ENCODE results near the gene PHOSPHO1. TPM values are rescaled to one million over a fixed set of nuclear protein-coding genes. Genes with fewer than 3 reads are reported as not detected.

Gene PHOSPHO1
- total and polyA plus RNA-seq, 2 of the 13 experiments (the other 11 are each of a cell fraction or from before 2014, with no cell fraction given) = not detected

DNA sequence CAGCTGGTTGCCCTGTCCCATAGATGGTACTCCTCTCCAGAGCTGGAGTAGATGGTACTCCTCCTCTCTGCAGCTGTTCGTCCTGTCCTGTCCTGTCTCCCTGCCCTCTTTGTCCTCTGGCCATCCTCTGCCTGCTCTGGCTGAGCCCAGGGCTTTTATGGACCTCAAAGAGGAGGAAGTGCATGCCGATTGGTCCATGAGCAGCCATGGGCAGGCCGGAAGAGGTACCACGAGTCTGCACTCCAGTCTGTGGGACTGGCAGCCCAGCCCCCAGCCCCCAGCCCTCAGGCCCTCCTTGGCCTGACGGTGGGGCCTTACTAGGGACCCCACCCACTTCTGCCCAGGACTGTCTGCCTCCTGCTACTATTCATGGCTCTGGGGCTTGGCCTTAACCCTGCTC, 47.2 kb downstream of the PHOSPHO1 start (continued):
- no peak for TF ChIP-seq HMGXB3 (CRISPR knock-in tag; IDR thresholded peaks at IDR 0.05; ENCODE audit: borderline replicate concordance)
- TF ChIP-seq ZNF275 (CRISPR knock-in tag; IDR thresholded peaks at IDR 0.05; ENCODE audit: borderline replicate concordance) = no peak
- TF ChIP-seq ZNF737 (CRISPR knock-in tag; IDR thresholded peaks at IDR 0.05; ENCODE audit: borderline replicate concordance) = no peak
- no peak for TF ChIP-seq KLF16 (CRISPR knock-in tag; IDR thresholded peaks at IDR 0.05)
- no peak for TF ChIP-seq FOXA3 (CRISPR knock-in tag; IDR thresholded peaks at IDR 0.05)
- TF ChIP-seq, protein P1, sequence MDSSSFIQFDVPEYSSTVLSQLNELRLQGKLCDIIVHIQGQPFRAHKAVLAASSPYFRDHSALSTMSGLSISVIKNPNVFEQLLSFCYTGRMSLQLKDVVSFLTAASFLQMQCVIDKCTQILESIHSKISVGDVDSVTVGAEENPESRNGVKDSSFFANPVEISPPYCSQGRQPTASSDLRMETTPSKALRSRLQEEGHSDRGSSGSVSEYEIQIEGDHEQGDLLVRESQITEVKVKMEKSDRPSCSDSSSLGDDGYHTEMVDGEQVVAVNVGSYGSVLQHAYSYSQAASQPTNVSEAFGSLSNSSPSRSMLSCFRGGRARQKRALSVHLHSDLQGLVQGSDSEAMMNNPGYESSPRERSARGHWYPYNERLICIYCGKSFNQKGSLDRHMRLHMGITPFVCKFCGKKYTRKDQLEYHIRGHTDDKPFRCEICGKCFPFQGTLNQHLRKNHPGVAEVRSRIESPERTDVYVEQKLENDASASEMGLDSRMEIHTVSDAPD (CRISPR knock-in tag; IDR thresholded peaks at IDR 0.05) = no peak
- TF ChIP-seq ZFP82 (CRISPR knock-in tag; IDR thresholded peaks at IDR 0.05; ENCODE audit: borderline replicate concordance) = no peak
- no peak for TF ChIP-seq ZFYVE20 (CRISPR knock-in tag; IDR thresholded peaks at IDR 0.05; ENCODE audit: borderline replicate concordance, low read depth)
- TF ChIP-seq ZNF562 (CRISPR knock-in tag; IDR thresholded peaks at IDR 0.05; ENCODE audit: borderline replicate concordance) = no peak
- TF ChIP-seq, protein P2, sequence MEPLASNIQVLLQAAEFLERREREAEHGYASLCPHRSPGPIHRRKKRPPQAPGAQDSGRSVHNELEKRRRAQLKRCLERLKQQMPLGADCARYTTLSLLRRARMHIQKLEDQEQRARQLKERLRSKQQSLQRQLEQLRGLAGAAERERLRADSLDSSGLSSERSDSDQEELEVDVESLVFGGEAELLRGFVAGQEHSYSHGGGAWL (CRISPR knock-in tag; IDR thresholded peaks at IDR 0.05) = no peak
- TF ChIP-seq ZNF891 (CRISPR knock-in tag; IDR thresholded peaks at IDR 0.05) = 0 out of 2 replicates have a peak, but pooled peaks have one; percentile 32
- TF ChIP-seq ZFP90 (CRISPR knock-in tag; IDR thresholded peaks at IDR 0.05; ENCODE audit: borderline replicate concordance) = no peak
- no peak for TF ChIP-seq TFAP4 (IDR thresholded peaks at IDR 0.05; ENCODE audit: borderline replicate concordance, low read depth)
- TF ChIP-seq GZF1 (CRISPR knock-in tag; IDR thresholded peaks at IDR 0.05) = no peak
- TF ChIP-seq ARNTL (CRISPR knock-in tag; IDR thresholded peaks at IDR 0.05) = no peak
- TF ChIP-seq ZNF451 (CRISPR knock-in tag; IDR thresholded peaks at IDR 0.05) = no peak
- no peak for TF ChIP-seq PATZ1 (CRISPR knock-in tag; IDR thresholded peaks at IDR 0.05)
- 0 out of 2 replicates have a peak, but pooled peaks have one; percentile 30 for TF ChIP-seq ZNF333 (CRISPR knock-in tag; IDR thresholded peaks at IDR 0.05; ENCODE audit: borderline replicate concordance)
- TF ChIP-seq TAF1 (CRISPR knock-in tag; IDR thresholded peaks at IDR 0.05) = no peak
- no peak for TF ChIP-seq MTA3 (CRISPR knock-in tag; IDR thresholded peaks at IDR 0.05)
